Spleen (tissue), 7 donors: ENCODE measurements around the gene ZC3H8.

ENCODE experiments used
- POLR2AphosphoS5 ChIP-seq, 3 donors: sonication (generic); formaldehyde crosslinking; IDR thresholded peaks; one replicate each; pipeline ENCODE4 v1.5.1; 2017; ENCODE audit warnings: antibody characterized with exemption in 3 of 3
- TF ChIP-seq, protein P1 (sequence below), 11 experiments: fragments of 200-600 bp in 7 of 11; fragments of 450-650 bp in 4 of 11; sonication (generic) in 4 of 11; IDR thresholded peaks in 8 of 11; conservative IDR thresholded peaks in 3 of 11; 1 replicate in 7 of 11; 2 replicates in 4 of 11; pipeline versions ENCODE4 v1.4.0 to v1.8.0; 2016 to 2021; ENCODE audit warnings: antibody characterized with exemption in 11 of 11, inconsistent platforms in 4 of 11, mild to moderate bottlenecking in 1 of 11
- donor health status: DM: no; HTN: no; CAD: no; lungs with moderate emphysema.
- donor health status: DM: no; HTN: no; CAD: no.
- donor health status: DM: no; HTN: no; CAD: no.

DNA sequence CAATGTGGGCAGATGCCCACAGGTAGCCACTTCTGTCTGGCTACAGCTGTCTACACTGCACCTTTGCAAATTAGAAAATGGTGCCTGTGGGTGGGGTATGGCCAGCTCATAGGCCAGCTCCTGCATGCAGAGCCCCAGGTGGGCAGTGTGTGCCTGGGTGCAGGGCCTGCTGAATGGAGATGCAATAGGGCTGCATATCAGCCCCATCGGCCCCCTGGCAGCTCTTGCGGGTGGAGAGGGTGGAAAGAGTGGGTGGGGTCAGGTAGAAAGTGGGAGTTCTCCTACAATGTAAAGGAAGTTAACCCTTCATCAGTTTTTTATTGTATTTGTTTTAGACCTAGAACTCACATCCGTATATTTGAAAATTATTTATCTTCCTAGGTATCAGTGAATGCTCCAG lies 79.5 kb downstream of the ZC3H8 start:
- TF ChIP-seq, protein P1, sequence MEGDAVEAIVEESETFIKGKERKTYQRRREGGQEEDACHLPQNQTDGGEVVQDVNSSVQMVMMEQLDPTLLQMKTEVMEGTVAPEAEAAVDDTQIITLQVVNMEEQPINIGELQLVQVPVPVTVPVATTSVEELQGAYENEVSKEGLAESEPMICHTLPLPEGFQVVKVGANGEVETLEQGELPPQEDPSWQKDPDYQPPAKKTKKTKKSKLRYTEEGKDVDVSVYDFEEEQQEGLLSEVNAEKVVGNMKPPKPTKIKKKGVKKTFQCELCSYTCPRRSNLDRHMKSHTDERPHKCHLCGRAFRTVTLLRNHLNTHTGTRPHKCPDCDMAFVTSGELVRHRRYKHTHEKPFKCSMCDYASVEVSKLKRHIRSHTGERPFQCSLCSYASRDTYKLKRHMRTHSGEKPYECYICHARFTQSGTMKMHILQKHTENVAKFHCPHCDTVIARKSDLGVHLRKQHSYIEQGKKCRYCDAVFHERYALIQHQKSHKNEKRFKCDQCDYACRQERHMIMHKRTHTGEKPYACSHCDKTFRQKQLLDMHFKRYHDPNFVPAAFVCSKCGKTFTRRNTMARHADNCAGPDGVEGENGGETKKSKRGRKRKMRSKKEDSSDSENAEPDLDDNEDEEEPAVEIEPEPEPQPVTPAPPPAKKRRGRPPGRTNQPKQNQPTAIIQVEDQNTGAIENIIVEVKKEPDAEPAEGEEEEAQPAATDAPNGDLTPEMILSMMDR (IDR thresholded peaks at IDR 0.05 in 8 of 11, conservative IDR thresholded peaks at IDR 0.05 in 3 of 11): no peak
- no peak for TF ChIP-seq POLR2AphosphoS5 (IDR thresholded peaks at IDR 0.05)
